ENCODE data around the gene BCO1. TPM values are rescaled to one million over a fixed set of nuclear protein-coding genes. Genes with fewer than 3 reads are reported as not detected.

BCO1 gene
- polyA plus RNA-seq, 6 donors from 2014 or later: not detected

- Mint-ChIP-seq H3K9me3 (no peaks in the 10 kb centered on the region), H3K36me3 (peaks cover 0 to 8% of the 10 kb centered on the region in 2 donors), H3K4me3 (no peak overlapping the region), H3K27me3 (no peaks in the 10 kb centered on the region), H3K27ac (no peak overlapping the region), H3K4me1 (peaks cover 13 to 23% (median 16%) of the 10 kb centered on the region in 3 donors)
- no peak for ATAC-seq (ENCODE audit: low read depth in 2 of 2)
- no peak for DNase-seq
These were observed 82.5 kb downstream of the BCO1 start for GRCh38 chr16:81321039-81321438.

- no peak for DNase-seq
- no peaks in the 10 kb centered on the region for H3K9me3 Mint-ChIP-seq
These were observed 83.0 kb downstream of the BCO1 start for GRCh38 chr16:81321536-81321935.

GRCh38 chr16:81324808-81325207 is 86.3 kb downstream of the BCO1 start:
- Mint-ChIP-seq H3K36me3 (peaks cover 0 to 8% of the 10 kb centered on the region in 2 donors), H3K4me1 (peaks cover 7 to 23% (median 16%) of the 10 kb centered on the region in 3 donors), H3K27me3 (no peaks in the 10 kb centered on the region), H3K27ac (peak overlapping the region in 3 of 6 donors; percentile 24 to 35 (median 33)), H3K4me3 (no peak overlapping the region), H3K9me3 (no peaks in the 10 kb centered on the region)
- DNase-seq (no peak), ATAC-seq (ENCODE audit: low read depth in 2 of 2) (no peak)

More at GRCh38 chr16:81321536-81321935, 83.0 kb downstream of the BCO1 start:
- Mint-ChIP-seq H3K27ac (peak overlapping the region in 1 of 6 donors; percentile 46), H3K36me3 (peaks cover 0 to 8% of the 10 kb centered on the region in 2 donors), H3K27me3 (no peaks in the 10 kb centered on the region), H3K4me1 (peaks cover 12 to 22% (median 14%) of the 10 kb centered on the region in 3 donors), H3K4me3 (no peak overlapping the region)
- no peak for ATAC-seq (ENCODE audit: low read depth in 2 of 2)

- Mint-ChIP-seq H3K27me3 (no peaks in the 10 kb centered on the region), H3K27ac (no peak overlapping the region), H3K9me3 (no peaks in the 10 kb centered on the region), H3K4me3 (no peak overlapping the region), H3K36me3 (peaks cover 0 to 8% of the 10 kb centered on the region in 2 donors), H3K4me1 (peaks cover 7 to 22% (median 19%) of the 10 kb centered on the region in 3 donors)
- no peak for ATAC-seq (ENCODE audit: low read depth in 2 of 2)
- DNase-seq: no peak
These were observed 88.5 kb downstream of the BCO1 start for GRCh38 chr16:81327011-81327410.

GRCh38 chr16:81327447-81328196 is 89.1 kb downstream of the BCO1 start:
- Mint-ChIP-seq H3K27me3 (no peaks in the 10 kb centered on the region), H3K4me1 (peaks cover 7 to 23% (median 22%) of the 10 kb centered on the region in 3 donors), H3K4me3 (no peak overlapping the region), H3K36me3 (peaks cover 0 to 8% of the 10 kb centered on the region in 2 donors), H3K27ac (no peak overlapping the region), H3K9me3 (no peaks in the 10 kb centered on the region)
- DNase-seq (no peak), ATAC-seq (ENCODE audit: low read depth in 2 of 2) (no peak)

- DNase-seq (no peak), ATAC-seq (ENCODE audit: low read depth in 2 of 2) (no peak)
- no peaks in the 10 kb centered on the region for H3K27me3 Mint-ChIP-seq
- no peak overlapping the region for H3K4me3 Mint-ChIP-seq
- no peaks in the 10 kb centered on the region for H3K9me3 Mint-ChIP-seq
- no peak overlapping the region for H3K27ac Mint-ChIP-seq
- peaks cover 0 to 17% (median 12%) of the 10 kb centered on the region in 3 donors for H3K4me1 Mint-ChIP-seq
- no peaks in the 10 kb centered on the region for H3K36me3 Mint-ChIP-seq
These were observed 91.5 kb downstream of the BCO1 start for GRCh38 chr16:81329947-81330346.

- H3K9me3 Mint-ChIP-seq: no peaks in the 10 kb centered on the region
- peaks cover 0 to 13% (median 8%) of the 10 kb centered on the region in 3 donors for H3K4me1 Mint-ChIP-seq
- no peak for ATAC-seq (ENCODE audit: low read depth in 2 of 2)
- no peak overlapping the region for H3K27ac Mint-ChIP-seq
- H3K27me3 Mint-ChIP-seq: no peaks in the 10 kb centered on the region
- no peak for DNase-seq
- no peaks in the 10 kb centered on the region for H3K36me3 Mint-ChIP-seq
- H3K4me3 Mint-ChIP-seq: no peak overlapping the region
These were observed 94.9 kb downstream of the BCO1 start for GRCh38 chr16:81333356-81333755.

- ATAC-seq (ENCODE audit: low read depth in 2 of 2) (no peak), DNase-seq (no peak)
- peaks cover under 1 to 2% of the 10 kb centered on the region in 2 donors for H3K36me3 Mint-ChIP-seq
- no peak overlapping the region for H3K4me3 Mint-ChIP-seq
- H3K4me1 Mint-ChIP-seq: peaks cover 0 to 5% (median 5%) of the 10 kb centered on the region in 3 donors
- peaks cover 0 to under 1% (median 0%) of the 10 kb centered on the region in 7 donors for H3K9me3 Mint-ChIP-seq
- no peak overlapping the region for H3K27ac Mint-ChIP-seq
- H3K27me3 Mint-ChIP-seq: no peaks in the 10 kb centered on the region
These were observed 97.2 kb downstream of the BCO1 start for GRCh38 chr16:81335669-81336068.

GRCh38 chr16:81337097-81337496 is 98.6 kb downstream of the BCO1 start:
- Mint-ChIP-seq H3K27ac (no peak overlapping the region), H3K36me3 (peaks cover 6 to 9% of the 10 kb centered on the region in 2 donors), H3K4me1 (peaks cover 0 to 9% (median 5%) of the 10 kb centered on the region in 3 donors), H3K27me3 (no peaks in the 10 kb centered on the region), H3K9me3 (peaks cover 0 to 6% (median 4%) of the 10 kb centered on the region in 7 donors), H3K4me3 (no peak overlapping the region)
- DNase-seq (no peak), ATAC-seq (ENCODE audit: low read depth in 2 of 2) (no peak)

Other genes starting within 250 kb of the BCO1 start
- 100 to 1,000 TPM in 2 of 6 donors, 10 to 100 TPM in 4; 71.2 to 106 (median 83.2) TPM for gene CMC2, start 231.8 kb upstream of the BCO1 start, polyA plus RNA-seq (ENCODE audit: low read depth in 6 of 6)
- 10 to 100 TPM in 1 of 6 donors, 1 to 10 TPM in 5; 4.2 to 11.8 (median 8.6) TPM for gene CENPN, start 231.5 kb upstream of the BCO1 start, polyA plus RNA-seq (ENCODE audit: low read depth in 6 of 6)
- gene ATMIN, start 202.8 kb upstream of the BCO1 start, polyA plus RNA-seq (ENCODE audit: low read depth in 6 of 6): 10 to 100 TPM; 22.9 to 49.0 (median 30.8) TPM
- under 1 TPM; 0.25 to 0.52 (median 0.46) TPM for gene C16orf46, start 161.5 kb upstream of the BCO1 start, polyA plus RNA-seq (ENCODE audit: low read depth in 6 of 6)
- 10 to 100 TPM in 1 of 6 donors, 1 to 10 TPM in 5; 3.7 to 12.7 (median 6.2) TPM for gene GCSH, start 142.3 kb upstream of the BCO1 start, polyA plus RNA-seq (ENCODE audit: low read depth in 6 of 6)
- gene GAN, start 76.3 kb downstream of the BCO1 start, polyA plus RNA-seq (ENCODE audit: low read depth in 6 of 6): 1 to 10 TPM in 5 of 6 donors, under 1 TPM in 1; 0.49 to 2.5 (median 1.6) TPM
- 1 to 10 TPM in 3 of 6 donors, under 1 TPM in 3; 0.61 to 2.5 (median 1.3) TPM for gene CMIP, start 206.1 kb downstream of the BCO1 start, polyA plus RNA-seq (ENCODE audit: low read depth in 6 of 6)